Endothelial cell (in vitro differentiated cells): ENCODE results near the gene ATG101. TPM values are rescaled to one million over a fixed set of nuclear protein-coding genes. Genes with fewer than 3 reads are reported as not detected.

ENCODE experiments used
- DNase-seq: peaks from one replicate; pipeline ENCODE4 v3.0.0; 2021; ENCODE audit warnings: low spot score
- H3K27ac Mint-ChIP-seq: one replicate; pipeline ENCODE4 v1.8.0; 2021; ENCODE audit warnings: mixed read lengths, inconsistent platforms; ENCODE audit not compliant: unreplicated experiment
- H3K27me3 Mint-ChIP-seq: one replicate; pipeline ENCODE4 v1.8.0; 2021; ENCODE audit warnings: mild to moderate bottlenecking, moderate library complexity, mixed read lengths, inconsistent platforms; ENCODE audit not compliant: unreplicated experiment
- H3K36me3 Mint-ChIP-seq: one replicate; pipeline ENCODE4 v1.8.0; 2021; ENCODE audit warnings: mild to moderate bottlenecking, low read depth, mixed read lengths, inconsistent platforms; ENCODE audit not compliant: unreplicated experiment
- H3K4me1 Mint-ChIP-seq: one replicate; pipeline ENCODE4 v1.8.0; 2021; ENCODE audit warnings: mild to moderate bottlenecking, mixed read lengths, inconsistent platforms; ENCODE audit not compliant: unreplicated experiment
- H3K4me3 Mint-ChIP-seq: one replicate; pipeline ENCODE4 v1.8.0; 2021; ENCODE audit warnings: mild to moderate bottlenecking, mixed read lengths, inconsistent platforms; ENCODE audit not compliant: unreplicated experiment
- H3K9me3 Mint-ChIP-seq: one replicate; pipeline ENCODE4 v1.8.0; 2021; ENCODE audit warnings: mixed read lengths, inconsistent platforms; ENCODE audit not compliant: unreplicated experiment
- CTCF ChIP-seq: fragments of 200-600 bp; sonication (generic); IDR thresholded peaks from one replicate; pipeline ENCODE4 v1.5.0; 2021; ENCODE audit warnings: antibody characterized with exemption; ENCODE audit not compliant: unreplicated experiment
- total RNA-seq: library from RNA; stranded (reverse); fragmentation: NEBNext Ultra II Directional; extraction: Animal tissue kit (Norgen Biotek cat#: 25700); gene quantifications from one replicate; pipeline ENCODE4 v1.2.1, GENCODE V29; 2021; ENCODE audit not compliant: unreplicated experiment

Gene ATG101
- total RNA-seq, 1 donor from 2014 or later, result 30.6 TPM

- Mint-ChIP-seq H3K27ac (no peak overlapping the region), H3K27me3 (peaks cover 3% of the 10 kb centered on the region), H3K4me3 (peak overlapping the region; percentile 77), H3K36me3 (no peaks in the 10 kb centered on the region), H3K4me1 (peaks cover 17% of the 10 kb centered on the region), H3K9me3 (no peaks in the 10 kb centered on the region)
- peak; percentile 33 for TF ChIP-seq CTCF
- no peak for DNase-seq
These were observed 45.6 kb upstream of the ATG101 start for GRCh38 chr12:52023976-52024688.

- Mint-ChIP-seq H3K9me3 (no peaks in the 10 kb centered on the region), H3K36me3 (no peaks in the 10 kb centered on the region), H3K4me3 (no peak overlapping the region), H3K27ac (no peak overlapping the region), H3K4me1 (peaks cover 17% of the 10 kb centered on the region), H3K27me3 (peaks cover 3% of the 10 kb centered on the region)
- DNase-seq, result no peak
- TF ChIP-seq CTCF, result no peak
These were observed 44.9 kb upstream of the ATG101 start for GRCh38 chr12:52024845-52025230.

GRCh38 chr12:52026263-52026662, 43.5 kb upstream of the ATG101 start:
- Mint-ChIP-seq H3K4me3 (no peak overlapping the region), H3K27ac (no peak overlapping the region), H3K36me3 (no peaks in the 10 kb centered on the region), H3K27me3 (peaks cover 3% of the 10 kb centered on the region), H3K9me3 (no peaks in the 10 kb centered on the region), H3K4me1 (peaks cover 9% of the 10 kb centered on the region)
- no peak for DNase-seq
- TF ChIP-seq CTCF, result no peak

GRCh38 chr12:52027085-52027843, 42.5 kb upstream of the ATG101 start:
- Mint-ChIP-seq H3K4me3 (no peak overlapping the region), H3K27ac (no peak overlapping the region), H3K9me3 (no peaks in the 10 kb centered on the region), H3K4me1 (peaks cover 13% of the 10 kb centered on the region), H3K27me3 (peaks cover 6% of the 10 kb centered on the region), H3K36me3 (no peaks in the 10 kb centered on the region)
- DNase-seq, result no peak
- TF ChIP-seq CTCF, result no peak

- Mint-ChIP-seq H3K36me3 (no peaks in the 10 kb centered on the region), H3K4me1 (peaks cover 26% of the 10 kb centered on the region), H3K27ac (no peak overlapping the region), H3K4me3 (no peak overlapping the region), H3K27me3 (peaks cover 8% of the 10 kb centered on the region), H3K9me3 (no peaks in the 10 kb centered on the region)
- no peak for DNase-seq
- no peak for TF ChIP-seq CTCF
These were observed 40.1 kb upstream of the ATG101 start for GRCh38 chr12:52029685-52030084.
